Stimulated activated memory B cell treated with anti-CD40 and anti-IgM and Interleukin-4, amounts not matched to agents 10 μg/mL and 1 μg/mL and 100 μg/mL, for 72 hours (primary cell): ENCODE data around the gene EFTUD2.

Source experiments
- ATAC-seq: fragments of 150-1000 bp; cut with Tn5 transposase; 2 replicates; pipeline ENCODE4 v1.10.0; 2021
- H3K27ac Mint-ChIP-seq: one replicate; pipeline ENCODE4 v1.8.0; 2022; ENCODE audit warnings: mild to moderate bottlenecking, mixed read lengths
- H3K27me3 Mint-ChIP-seq: one replicate; pipeline ENCODE4 v1.8.0; 2022; ENCODE audit warnings: mixed read lengths
- H3K36me3 Mint-ChIP-seq: one replicate; pipeline ENCODE4 v1.8.0; 2022; ENCODE audit warnings: mixed read lengths
- H3K4me1 Mint-ChIP-seq: one replicate; pipeline ENCODE4 v1.8.0; 2022; ENCODE audit warnings: mixed read lengths
- H3K4me3 Mint-ChIP-seq: one replicate; pipeline ENCODE4 v1.8.0; 2022; ENCODE audit warnings: mild to moderate bottlenecking, moderate library complexity, mixed read lengths
- H3K9me3 Mint-ChIP-seq: one replicate; pipeline ENCODE4 v1.8.0; 2022; ENCODE audit warnings: mixed read lengths

Gene EFTUD2

GRCh38 chr17:44917456-44917855 lies 18.2 kb upstream of the EFTUD2 start:
- ATAC-seq, result no peak
- H3K4me1 Mint-ChIP-seq, result peaks cover 28% of the 10 kb centered on the region
- H3K27ac Mint-ChIP-seq, result no peak overlapping the region
- H3K36me3 Mint-ChIP-seq, result no peaks in the 10 kb centered on the region
- H3K27me3 Mint-ChIP-seq, result peaks cover 77% of the 10 kb centered on the region
- no peaks in the 10 kb centered on the region for H3K9me3 Mint-ChIP-seq
- H3K4me3 Mint-ChIP-seq, result no peak overlapping the region

GRCh38 chr17:44916781-44917241 lies 17.6 kb upstream of the EFTUD2 start:
- Mint-ChIP-seq H3K9me3 (no peaks in the 10 kb centered on the region), H3K36me3 (no peaks in the 10 kb centered on the region), H3K27me3 (peaks cover 77% of the 10 kb centered on the region), H3K27ac (no peak overlapping the region), H3K4me1 (peaks cover 28% of the 10 kb centered on the region), H3K4me3 (no peak overlapping the region)
- no peak for ATAC-seq

GRCh38 chr17:44915862-44916780 lies 16.9 kb upstream of the EFTUD2 start:
- peaks cover 76% of the 10 kb centered on the region for H3K27me3 Mint-ChIP-seq
- H3K36me3 Mint-ChIP-seq, result no peaks in the 10 kb centered on the region
- H3K27ac Mint-ChIP-seq, result no peak overlapping the region
- peaks cover 24% of the 10 kb centered on the region for H3K4me1 Mint-ChIP-seq
- H3K9me3 Mint-ChIP-seq, result no peaks in the 10 kb centered on the region
- no peak for ATAC-seq
- no peak overlapping the region for H3K4me3 Mint-ChIP-seq

- ATAC-seq, result no peak
- Mint-ChIP-seq H3K36me3 (no peaks in the 10 kb centered on the region), H3K9me3 (no peaks in the 10 kb centered on the region), H3K4me3 (no peak within 1 kb of the TSS), H3K4me1 (peaks cover 24% of the 10 kb centered on the region), H3K27me3 (peaks cover 76% of the 10 kb centered on the region), H3K27ac (no peak within 1 kb of the TSS)
Observed at GRCh38 chr17:44915321-44915726, 16.1 kb upstream of the EFTUD2 start, which contains the start of gene GFAP. Gene GFAP (minus strand): TSS chr17:44915500. CDS start chr17:44915486, 14 bp downstream.

- no peak for ATAC-seq
- Mint-ChIP-seq H3K27me3 (peaks cover 75% of the 10 kb centered on the region), H3K4me3 (no peak overlapping the region)
Observed at GRCh38 chr17:44914698-44915271, 15.5 kb upstream of the EFTUD2 start.

GRCh38 chr17:44914148-44914547 lies 14.9 kb upstream of the EFTUD2 start:
- Mint-ChIP-seq H3K27me3 (peaks cover 75% of the 10 kb centered on the region), H3K4me1 (peaks cover 15% of the 10 kb centered on the region)

More at GRCh38 chr17:44914698-44915271, 15.5 kb upstream of the EFTUD2 start:
- Mint-ChIP-seq H3K9me3 (no peaks in the 10 kb centered on the region), H3K36me3 (no peaks in the 10 kb centered on the region), H3K4me1 (peaks cover 18% of the 10 kb centered on the region), H3K27ac (no peak overlapping the region)

GRCh38 chr17:44913676-44914075 lies 14.4 kb upstream of the EFTUD2 start:
- no peak for ATAC-seq
- Mint-ChIP-seq H3K36me3 (no peaks in the 10 kb centered on the region), H3K27ac (no peak overlapping the region), H3K4me3 (no peak overlapping the region), H3K9me3 (no peaks in the 10 kb centered on the region), H3K27me3 (peaks cover 79% of the 10 kb centered on the region), H3K4me1 (peaks cover 15% of the 10 kb centered on the region)

More at GRCh38 chr17:44914148-44914547, 14.9 kb upstream of the EFTUD2 start:
- ATAC-seq, result no peak
- Mint-ChIP-seq H3K36me3 (no peaks in the 10 kb centered on the region), H3K27ac (no peak overlapping the region), H3K9me3 (no peaks in the 10 kb centered on the region), H3K4me3 (no peak overlapping the region)

- no peak overlapping the region for H3K27ac Mint-ChIP-seq
- peaks cover 87% of the 10 kb centered on the region for H3K27me3 Mint-ChIP-seq
- H3K36me3 Mint-ChIP-seq, result no peaks in the 10 kb centered on the region
- no peak overlapping the region for H3K4me3 Mint-ChIP-seq
- H3K4me1 Mint-ChIP-seq, result peaks cover 15% of the 10 kb centered on the region
- H3K9me3 Mint-ChIP-seq, result no peaks in the 10 kb centered on the region
- ATAC-seq, result no peak
Observed at GRCh38 chr17:44912763-44913544, 13.7 kb upstream of the EFTUD2 start.

GRCh38 chr17:44911133-44912001 lies 12.1 kb upstream of the EFTUD2 start:
- Mint-ChIP-seq H3K4me3 (peak overlapping the region; percentile 61), H3K27ac (no peak overlapping the region), H3K4me1 (peaks cover 15% of the 10 kb centered on the region), H3K27me3 (peaks cover 78% of the 10 kb centered on the region), H3K36me3 (no peaks in the 10 kb centered on the region), H3K9me3 (no peaks in the 10 kb centered on the region)
- ATAC-seq, result peak; percentile 65

GRCh38 chr17:44910231-44911106 lies 11.2 kb upstream of the EFTUD2 start:
- Mint-ChIP-seq H3K4me3 (no peak overlapping the region), H3K4me1 (peaks cover 15% of the 10 kb centered on the region), H3K27me3 (peaks cover 78% of the 10 kb centered on the region), H3K36me3 (no peaks in the 10 kb centered on the region), H3K9me3 (no peaks in the 10 kb centered on the region), H3K27ac (no peak overlapping the region)
- no peak for ATAC-seq

- Mint-ChIP-seq H3K4me3 (no peak overlapping the region), H3K4me1 (peaks cover 15% of the 10 kb centered on the region), H3K36me3 (no peaks in the 10 kb centered on the region), H3K27ac (no peak overlapping the region), H3K9me3 (no peaks in the 10 kb centered on the region), H3K27me3 (peaks cover 70% of the 10 kb centered on the region)
- no peak for ATAC-seq
Observed at GRCh38 chr17:44909681-44910144, 10.5 kb upstream of the EFTUD2 start.

GRCh38 chr17:44908761-44909326 lies 9.6 kb upstream of the EFTUD2 start:
- ATAC-seq, result no peak
- no peak overlapping the region for H3K27ac Mint-ChIP-seq
- H3K9me3 Mint-ChIP-seq, result no peaks in the 10 kb centered on the region
- H3K27me3 Mint-ChIP-seq, result peaks cover 62% of the 10 kb centered on the region
- no peaks in the 10 kb centered on the region for H3K36me3 Mint-ChIP-seq
- H3K4me3 Mint-ChIP-seq, result no peak overlapping the region
- H3K4me1 Mint-ChIP-seq, result peaks cover 15% of the 10 kb centered on the region

- Mint-ChIP-seq H3K27me3 (peaks cover 52% of the 10 kb centered on the region), H3K4me1 (peaks cover 9% of the 10 kb centered on the region), H3K36me3 (no peaks in the 10 kb centered on the region), H3K27ac (no peak overlapping the region), H3K9me3 (no peaks in the 10 kb centered on the region), H3K4me3 (no peak overlapping the region)
- no peak for ATAC-seq
Observed at GRCh38 chr17:44907729-44908470, 8.7 kb upstream of the EFTUD2 start.
